Posterior cingulate gyrus (tissue), 11 donors: ENCODE results near the gene ACOXL.
A peak's percentile ranks its signal among the peaks of the same experiment; 100 is the strongest.

Source experiments
- DNase-seq, 10 donors: peaks; one replicate each; pipeline versions ENCODE4 v3.0.0 to v3.0.0-alpha.2; 2020 to 2021; ENCODE audit warnings: mixed read lengths in 3 of 10
- intact Hi-C: fragments of 100-400 bp; cut with DNase I; formaldehyde crosslinking; loops from one replicate; pipeline ENCODE4 v1.15.1; 2023

ACOXL gene

DNA sequence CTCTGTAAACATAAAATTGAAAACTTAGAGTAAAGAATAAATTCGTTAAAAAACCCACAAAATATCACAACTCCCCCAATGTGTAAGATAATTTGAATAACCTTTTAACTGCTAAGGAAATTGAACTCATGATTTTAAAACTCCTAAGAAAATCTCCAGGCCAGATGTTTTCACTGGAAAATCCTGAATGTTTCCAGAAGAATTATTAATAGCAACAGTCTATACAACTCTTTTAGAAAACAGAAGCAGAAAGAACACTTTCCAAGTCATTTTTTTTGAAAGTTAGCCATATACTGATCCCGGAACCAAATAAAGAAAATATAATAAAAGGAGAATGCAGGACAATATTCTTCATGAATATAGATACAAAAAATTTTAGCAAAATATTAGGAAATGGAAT, 165.6 kb downstream of the ACOXL start:
- no peak for DNase-seq
- intact Hi-C loops = no loop called here

DNA sequence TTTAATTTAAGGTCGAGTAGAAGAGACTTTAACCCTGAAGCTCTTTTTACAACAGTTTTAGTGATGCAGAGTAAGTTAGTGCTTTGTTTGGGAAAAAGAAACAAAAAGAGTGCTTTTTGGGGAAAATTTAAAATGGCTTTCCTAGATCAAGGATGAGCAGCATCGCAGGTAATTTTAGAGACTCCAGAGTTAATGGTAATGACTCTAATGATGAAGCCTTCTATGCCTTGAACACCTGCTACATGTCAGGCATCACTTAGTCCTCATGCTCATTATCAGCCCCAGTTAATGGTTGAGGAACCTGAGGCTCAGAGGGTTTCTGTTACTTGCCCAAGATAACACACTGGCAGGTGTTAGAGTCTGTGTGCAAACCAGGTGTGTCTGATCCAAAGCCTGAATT, 167.8 kb downstream of the ACOXL start:
- no peak for DNase-seq
- intact Hi-C loops = no loop called here

DNA sequence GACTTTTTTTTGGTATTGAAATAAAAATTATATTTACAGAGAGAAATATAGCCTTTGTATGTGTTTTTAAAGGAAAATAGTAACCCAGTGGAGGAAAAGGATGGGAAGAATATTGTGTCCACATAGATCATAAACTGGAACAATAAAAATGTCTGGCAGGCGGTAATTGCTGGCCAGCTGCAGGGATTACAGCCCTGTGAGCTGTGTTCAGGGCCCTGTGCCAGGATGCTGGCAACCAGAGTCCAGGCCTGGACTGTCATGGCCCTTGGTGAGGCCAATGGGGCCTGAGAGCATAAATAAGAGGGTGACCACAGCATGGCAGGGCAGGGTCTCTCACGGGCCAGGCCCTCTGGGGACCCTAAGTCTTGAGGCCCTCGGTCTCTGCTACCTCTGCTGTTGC, 171.2 kb downstream of the ACOXL start:
- intact Hi-C loops = no loop called here
- DNase-seq = peak in 8 of 10 donors; percentile 17 to 89 (median 30)

DNA sequence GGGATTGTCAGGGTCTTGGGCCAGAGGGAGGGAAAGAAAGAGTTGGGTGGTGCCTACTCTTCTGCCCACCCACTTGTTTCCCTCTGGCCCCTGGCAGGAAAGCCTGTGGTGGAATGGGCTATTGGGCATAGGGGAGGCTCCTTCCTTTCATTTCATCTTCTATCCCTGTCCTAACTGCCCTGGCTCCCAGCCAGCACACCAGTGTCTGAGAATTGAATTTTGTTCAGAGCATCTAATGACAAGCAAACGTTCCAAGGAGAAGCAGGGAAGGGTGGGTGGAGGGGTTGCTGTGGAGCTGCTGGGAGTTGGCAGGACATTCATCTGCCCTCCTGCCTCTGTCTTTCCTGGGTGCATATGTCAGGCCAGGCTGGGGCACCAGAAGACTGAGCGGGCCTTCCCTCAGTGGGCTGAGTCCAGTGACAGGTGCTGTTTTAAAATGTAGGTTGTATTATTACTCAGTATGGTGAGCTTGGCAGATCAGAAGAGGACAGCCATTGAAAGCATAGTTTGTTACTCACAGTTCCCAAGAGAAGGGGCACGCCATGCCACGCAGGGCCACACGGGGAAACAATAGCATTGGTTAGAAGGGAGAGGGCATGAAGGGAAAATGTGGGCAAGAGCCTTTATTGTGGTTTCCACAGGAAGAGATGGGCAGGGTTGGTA, 171.9 kb downstream of the ACOXL start:
- intact Hi-C loops = no loop called here
- no peak for DNase-seq

DNA sequence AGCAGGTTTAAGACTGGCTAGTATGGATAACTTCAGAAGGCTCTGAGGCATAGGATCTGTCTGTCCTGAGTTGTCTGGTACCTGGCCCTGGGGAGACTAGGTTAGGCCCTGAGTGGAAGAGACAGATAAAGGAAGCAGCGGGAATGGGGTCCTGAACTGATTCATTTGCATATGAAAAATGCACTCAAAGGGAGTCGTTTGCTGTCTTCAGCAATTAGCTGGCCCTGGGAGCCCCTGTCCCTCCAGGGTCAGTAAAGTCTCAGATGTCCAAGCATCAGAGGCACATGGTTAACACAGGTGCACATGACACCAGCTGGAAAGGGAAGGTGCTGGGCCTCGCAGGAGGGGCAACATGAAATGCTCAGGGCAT, 172.4 kb downstream of the ACOXL start:
- intact Hi-C loops = no loop called here
- no peak for DNase-seq

DNA sequence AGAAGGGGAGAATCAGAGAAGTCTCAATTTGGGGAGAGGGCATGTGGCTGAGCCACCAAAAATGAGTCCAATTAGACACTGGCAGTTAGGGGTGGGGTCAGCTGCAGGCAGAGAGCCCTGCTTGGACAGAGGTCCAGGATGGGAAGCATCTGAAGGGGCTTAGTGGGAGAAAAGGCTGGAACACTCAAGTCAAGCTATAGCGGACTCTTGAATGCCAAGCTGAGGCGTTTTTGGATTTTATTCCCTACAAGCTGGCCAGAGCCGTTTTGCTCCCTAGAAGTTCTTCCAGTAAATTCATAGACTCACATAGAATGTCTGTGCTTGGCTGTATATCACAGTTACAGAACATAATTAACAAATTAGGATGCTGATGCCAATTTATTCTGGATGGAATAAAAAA, 172.8 kb downstream of the ACOXL start:
- DNase-seq = no peak
- intact Hi-C loops = no loop called here

DNA sequence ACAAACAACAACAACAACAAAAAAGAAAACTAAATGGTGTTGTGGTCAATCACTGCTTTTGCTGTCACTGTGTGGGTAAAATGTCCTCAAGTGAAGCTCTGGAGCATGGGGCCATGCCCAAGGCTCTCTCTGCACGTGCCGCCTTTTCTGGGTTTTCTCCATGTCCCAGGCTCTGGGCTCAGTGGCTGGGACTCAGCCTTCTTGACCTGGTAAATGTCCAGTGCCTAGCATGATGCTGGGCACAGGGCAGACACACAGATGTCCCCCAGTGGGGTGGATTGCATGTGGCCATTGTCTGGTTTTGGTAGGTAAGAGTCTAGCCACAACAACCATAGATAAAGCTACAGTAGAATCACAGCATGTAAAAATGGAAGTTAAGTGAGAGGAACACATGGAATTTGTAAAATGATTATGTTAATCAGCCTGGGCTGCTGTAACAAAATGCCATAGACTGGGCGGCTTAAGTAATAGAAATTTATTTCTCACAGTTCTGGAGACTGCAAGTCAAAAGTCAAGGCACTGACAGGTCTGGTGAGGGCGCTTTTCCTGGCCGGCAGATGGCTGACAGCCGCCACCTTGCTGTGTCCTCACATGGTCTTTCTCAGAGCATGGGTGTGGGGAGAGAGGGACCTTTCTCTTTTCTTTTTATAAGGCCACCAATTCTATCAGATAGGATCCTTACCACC, 174.4 kb downstream of the ACOXL start:
- DNase-seq = no peak
- intact Hi-C loops = no loop called here

DNA sequence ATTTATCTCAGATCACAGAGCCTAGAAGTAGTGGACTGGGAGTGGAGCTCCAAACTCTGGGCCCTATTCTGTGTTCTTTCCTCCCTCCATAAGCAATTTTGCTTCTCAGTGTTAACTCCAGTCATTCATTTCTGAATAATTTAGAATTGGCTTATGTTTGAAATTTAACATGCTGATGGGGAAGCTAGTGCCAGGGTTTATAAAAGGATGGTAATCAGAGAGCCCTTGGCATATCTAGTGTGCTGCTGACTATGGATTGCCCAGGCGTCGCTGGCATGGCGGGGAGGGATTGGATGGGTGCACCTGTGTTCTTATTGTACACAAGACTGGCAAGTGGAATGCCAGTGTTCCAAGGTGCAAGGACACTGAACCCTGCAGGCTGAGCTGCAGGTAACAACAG, 177.1 kb downstream of the ACOXL start:
- DNase-seq = no peak
- intact Hi-C loops = no loop called here

DNA sequence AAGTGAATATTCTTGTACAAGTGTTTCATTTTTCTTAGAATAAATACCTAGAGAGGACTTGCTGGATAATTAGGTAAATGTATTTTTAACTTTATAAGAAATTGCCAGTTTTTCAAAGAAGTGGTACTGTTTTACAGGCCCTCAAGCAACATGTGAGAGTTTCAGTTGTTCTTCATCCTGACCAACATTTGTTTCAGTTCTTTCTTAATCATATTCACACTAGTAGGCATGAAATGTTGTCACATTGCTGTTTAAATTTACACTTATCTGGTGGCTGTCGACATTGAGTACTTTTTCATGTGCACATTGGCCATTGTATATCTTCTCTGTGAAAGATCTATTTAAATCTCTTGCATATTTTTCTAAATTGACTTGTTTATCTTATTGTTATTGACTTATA, 178.1 kb downstream of the ACOXL start:
- intact Hi-C loops = no loop called here
- DNase-seq = no peak

DNA sequence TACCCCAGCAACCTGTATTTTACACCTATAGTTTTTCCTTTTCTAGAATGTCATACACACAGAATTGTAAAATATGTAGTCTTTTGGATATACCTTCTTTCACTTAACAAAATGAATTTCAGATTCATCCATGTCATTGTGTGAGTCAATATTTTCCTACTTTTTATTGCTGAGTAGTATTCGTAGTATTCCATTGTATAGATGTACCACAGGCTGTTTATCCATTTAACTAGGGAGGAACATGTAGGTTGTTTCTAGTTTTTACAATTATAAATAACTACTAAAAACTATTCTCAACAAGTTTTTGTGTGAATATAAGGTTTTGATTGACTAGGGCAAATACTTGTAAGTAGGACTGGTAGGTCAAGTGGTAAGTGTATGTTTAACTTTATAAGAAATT, 187.4 kb downstream of the ACOXL start:
- intact Hi-C loops = no loop called here
- no peak for DNase-seq

DNA sequence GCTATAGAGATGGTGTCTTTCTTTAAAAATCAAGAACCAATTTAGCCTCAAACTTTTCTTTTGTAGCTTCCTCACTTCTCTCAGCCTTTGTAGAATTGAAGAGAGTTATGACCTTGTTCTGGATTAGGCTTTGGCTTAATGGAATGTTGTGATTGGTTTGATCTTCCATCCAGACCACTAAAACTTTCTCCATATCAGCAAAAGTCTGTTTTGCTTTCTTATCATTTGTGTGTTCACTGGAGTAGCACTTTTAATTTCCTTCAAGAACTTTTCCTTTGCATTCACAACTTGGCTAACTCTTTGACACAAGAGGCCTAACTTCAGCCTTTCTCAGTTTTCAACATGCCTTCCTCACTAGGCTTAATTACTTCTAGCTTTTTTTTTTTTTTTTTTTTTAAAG, 193.1 kb downstream of the ACOXL start:
- intact Hi-C loops = no loop called here
- no peak for DNase-seq

DNA sequence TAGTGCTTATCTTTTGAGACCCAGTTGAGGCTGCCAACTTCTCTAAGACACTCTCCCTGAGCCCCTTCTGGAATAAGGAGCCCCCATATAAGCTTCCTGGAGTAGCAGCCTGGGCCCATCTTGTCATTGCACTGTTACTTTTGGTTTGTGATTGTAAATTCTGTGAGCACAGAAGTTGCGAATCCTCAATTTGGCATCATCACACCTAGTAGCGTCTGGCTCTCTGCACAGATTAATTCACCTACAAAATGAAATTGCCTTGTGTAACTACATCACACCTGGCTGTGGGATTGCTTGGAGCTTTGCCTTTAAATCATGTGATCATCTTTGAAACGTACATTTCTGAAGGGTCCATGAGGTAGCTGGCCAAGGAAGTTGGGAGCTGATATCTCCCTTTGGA, 195.2 kb downstream of the ACOXL start:
- DNase-seq = no peak
- intact Hi-C loops = no loop called here

DNA sequence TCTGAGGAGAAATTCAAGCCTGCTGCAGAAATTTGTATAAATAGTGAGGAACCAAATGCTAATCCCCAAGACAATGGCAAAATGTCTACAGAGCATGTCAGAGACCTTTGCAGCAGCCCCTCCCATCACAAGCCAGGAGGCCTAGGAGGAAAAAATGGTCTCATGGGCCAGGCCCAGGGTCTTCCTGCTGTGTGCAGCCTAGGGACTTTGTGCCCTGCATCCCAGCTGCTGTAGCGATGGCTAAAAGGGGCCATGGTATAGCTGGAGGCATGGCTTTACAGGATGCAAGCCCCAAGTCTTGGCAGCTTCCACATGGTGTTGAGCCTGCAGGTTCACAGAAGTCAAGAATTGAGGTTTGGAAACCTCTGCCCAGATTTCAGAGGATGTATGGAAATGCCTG, 197.2 kb downstream of the ACOXL start:
- DNase-seq = no peak
- intact Hi-C loops = no loop called here

DNA sequence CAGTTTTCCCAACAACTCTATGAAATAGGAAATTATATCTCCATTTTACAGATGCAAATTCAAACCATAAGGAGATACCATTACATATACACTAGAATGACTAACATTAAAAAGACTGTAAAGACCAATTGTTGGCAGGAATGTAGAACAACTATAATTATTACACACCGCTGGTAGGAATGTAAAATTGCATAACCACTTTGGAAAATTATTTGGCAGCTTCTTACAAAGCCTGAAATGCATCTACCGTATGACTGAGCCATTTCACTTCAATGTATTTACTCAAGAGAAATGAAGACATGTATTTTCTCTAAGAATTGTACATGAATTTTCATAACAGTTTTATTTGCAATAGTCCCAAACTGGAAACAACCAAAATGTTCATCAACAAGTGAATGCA, 199.3 kb downstream of the ACOXL start:
- no peak for DNase-seq
- intact Hi-C loops = no loop called here

DNA sequence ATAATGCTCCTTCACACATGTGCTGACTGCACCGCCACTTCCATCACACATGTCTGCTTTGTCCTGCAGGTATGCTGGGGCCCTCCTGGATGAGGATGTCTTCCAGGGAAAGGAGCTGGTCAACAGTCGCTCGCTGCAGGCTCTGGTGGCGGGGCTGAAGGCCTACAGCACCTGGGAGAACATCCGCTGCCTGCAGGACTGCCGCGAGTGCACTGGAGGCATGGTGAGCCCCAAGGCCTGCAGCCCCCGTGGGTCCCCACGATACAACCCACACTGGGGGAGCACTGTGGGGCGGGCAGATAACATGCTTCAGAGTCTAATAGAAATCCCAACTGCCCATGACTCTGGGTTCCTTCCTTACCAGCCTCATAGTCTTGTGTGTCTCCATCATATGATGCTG, 201.0 kb downstream of the ACOXL start:
- intact Hi-C loops = no loop called here
- DNase-seq = peak in 1 of 10 donors; percentile 52

DNA sequence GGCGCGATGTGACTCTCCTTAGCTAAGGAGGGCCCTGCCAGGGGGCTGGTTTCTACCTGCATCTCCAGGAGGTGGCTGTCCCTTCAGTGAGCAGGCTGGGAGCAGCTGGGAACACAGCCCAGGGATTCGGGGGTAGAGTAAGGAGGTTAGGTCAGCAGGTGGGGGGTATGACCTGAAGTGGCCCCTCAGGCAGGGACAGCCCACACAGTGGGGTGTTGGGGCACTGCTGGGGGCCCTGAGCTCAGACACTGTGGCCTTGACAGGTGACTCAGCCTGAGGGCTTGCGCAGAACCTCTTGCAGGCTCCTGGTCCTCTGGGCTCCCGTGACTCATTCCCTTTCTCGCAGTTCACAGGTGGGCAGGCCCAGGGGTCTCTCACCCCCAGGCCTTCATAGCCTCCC, 202.6 kb downstream of the ACOXL start:
- intact Hi-C loops = no loop called here
- DNase-seq = peak in 1 of 10 donors; percentile 63

DNA sequence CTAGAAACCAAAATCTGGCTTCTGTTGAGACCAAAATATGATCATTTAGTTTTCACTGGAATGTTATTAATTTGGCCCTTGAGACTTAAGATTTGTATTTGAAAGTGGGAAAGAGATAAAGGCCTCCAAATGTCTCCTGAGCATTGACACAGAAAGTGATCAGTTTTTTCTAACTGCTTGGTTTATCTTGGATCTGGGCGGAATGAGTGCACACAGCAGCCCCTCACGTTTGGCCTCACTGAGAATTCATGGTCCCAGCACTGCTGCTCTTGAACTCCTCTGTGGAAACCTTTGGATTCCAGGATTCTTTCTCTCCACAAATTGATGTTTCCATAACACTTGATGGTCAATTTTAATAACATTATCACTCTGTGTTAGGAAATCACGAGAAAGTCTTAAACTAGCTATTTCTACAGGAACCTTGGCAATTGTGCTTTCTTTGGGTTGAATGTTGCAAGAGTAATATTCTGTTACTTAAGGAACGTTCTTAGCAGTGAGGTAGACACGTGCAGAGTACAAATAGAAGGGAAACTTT, 208.1 kb downstream of the ACOXL start:
- intact Hi-C loops = no loop called here
- DNase-seq = no peak

DNA sequence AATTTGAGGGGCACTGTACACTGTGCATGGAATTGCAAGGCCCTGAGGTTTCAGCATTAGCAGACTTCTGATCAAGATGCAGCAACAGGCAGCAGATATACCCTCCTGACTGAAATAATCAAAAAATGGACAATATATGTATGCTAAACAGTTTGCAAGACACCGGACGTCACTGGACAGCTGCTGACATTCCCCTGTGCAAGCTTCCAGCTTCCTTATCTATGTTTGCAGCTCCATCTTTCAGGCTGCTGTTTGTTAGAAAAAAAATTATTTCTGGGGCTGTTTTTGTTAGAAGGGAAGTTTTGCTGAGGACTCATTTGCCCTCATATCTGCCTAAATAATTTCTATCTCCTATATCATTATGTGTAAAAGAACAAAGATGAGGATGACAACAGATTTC, 208.9 kb downstream of the ACOXL start:
- intact Hi-C loops = no loop called here
- no peak for DNase-seq

DNA sequence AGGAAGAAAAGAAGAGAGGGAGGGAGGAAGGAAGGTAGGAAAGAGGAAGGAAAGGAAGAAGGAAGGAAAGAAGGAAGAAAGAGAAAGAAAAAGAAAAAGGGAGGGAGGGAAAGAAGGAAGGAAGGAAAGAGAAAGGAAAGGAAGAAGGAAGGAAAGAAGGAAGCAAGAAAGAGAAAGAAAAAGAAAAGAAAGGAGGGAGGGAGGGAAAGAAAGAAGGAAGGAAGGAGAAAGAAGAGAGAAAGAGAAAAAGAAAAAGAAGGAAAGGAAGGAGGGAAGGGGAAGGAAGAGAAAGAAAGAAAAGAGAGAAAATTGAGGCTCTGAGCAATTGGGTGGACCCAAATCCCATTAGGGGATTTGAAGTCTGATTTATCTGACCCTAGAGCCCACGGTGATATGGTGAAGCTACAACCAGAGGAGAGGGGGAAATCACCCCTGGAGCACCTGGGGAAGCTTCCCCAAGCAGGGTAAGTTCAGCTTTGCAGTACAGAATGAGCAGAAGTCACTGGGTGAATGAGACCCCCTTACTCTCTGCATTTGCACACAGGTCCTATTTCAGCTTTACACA, 210.8 kb downstream of the ACOXL start:
- intact Hi-C loops = no loop called here
- DNase-seq = no peak

DNA sequence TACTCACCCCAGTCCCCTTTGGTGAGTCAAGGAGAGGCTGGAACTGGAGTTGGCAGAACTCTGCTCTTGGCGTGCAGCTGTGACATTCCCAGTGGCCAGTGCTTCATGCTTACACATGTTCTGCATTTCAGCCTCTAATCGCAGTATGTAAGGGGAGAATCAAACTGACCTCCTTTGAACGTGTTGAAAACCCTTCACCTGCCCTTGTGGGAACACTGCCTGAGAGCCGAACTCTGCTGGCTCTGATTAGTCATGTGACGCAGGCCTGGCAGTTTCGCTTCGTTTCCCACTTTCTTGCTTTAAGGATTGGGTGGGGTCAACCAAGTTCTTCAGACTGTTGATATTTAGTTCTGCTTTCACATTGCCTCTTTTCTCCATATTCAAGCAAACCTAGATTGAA, 214.5 kb downstream of the ACOXL start:
- no peak for DNase-seq
- intact Hi-C loops = no loop called here

DNA sequence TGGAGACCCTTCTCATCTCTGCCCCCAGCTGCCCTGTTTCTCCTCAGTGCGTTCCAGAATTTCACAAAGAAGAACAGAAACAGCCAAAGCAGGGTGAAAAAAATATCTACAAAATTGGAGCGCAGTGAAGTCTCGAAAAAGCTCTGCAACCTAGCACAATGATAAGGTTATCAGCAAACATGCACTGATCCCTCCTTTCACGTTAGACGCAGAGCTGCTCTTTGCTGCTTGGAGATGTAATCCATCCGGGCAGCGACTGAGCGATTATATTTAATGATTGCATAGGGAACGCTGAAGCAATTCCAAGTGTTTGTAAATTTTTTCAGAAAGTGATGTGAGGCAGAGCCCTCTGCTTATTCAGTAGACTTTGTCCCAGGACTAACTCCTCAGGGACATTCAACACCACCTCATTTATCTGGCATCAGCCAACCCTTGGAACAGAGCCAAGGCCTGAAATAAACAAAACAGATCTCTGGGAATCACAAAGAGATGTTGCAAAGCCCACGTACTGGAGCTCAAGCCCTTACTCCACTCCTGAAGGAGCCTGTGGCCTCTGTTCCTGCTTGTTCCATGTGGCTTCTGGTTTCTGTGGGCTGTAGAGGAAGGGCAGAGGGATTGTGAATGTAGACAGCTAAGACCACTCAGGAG, 215.8 kb downstream of the ACOXL start:
- intact Hi-C loops = no loop called here
- DNase-seq = no peak

DNA sequence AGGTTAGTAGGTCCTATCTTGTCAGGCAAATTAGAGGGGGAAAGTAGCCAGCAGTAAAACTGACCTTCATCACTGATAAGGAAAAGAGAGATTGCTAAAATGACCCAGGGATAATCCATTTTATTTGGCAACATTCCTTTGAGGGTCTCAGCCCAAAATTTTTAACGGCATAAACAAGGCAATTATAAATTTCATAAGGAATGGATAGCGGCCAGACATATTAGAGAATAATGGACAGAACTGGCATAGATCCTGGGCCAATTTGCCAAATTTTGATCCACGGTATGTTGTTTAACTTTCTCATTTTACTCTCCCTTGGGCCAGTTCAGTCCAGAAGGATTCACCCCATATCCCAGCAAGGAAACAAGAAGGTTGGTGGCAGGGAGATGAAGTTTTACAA, 217.9 kb downstream of the ACOXL start:
- no peak for DNase-seq
- intact Hi-C loops = no loop called here
